WTC11 (cell line): ENCODE measurements around the gene DDIT4. TPM values are rescaled to one million over a fixed set of nuclear protein-coding genes. Genes with fewer than 3 reads are reported as not detected.
A peak's percentile ranks its signal among the peaks of the same experiment; 100 is the strongest.

ENCODE experiments used
- ATAC-seq: fragments of 200-7000 bp; cut with Tn5 transposase; 2 replicates; pipeline ENCODE4 v1.10.0; 2021; ENCODE audit warnings: mild to moderate bottlenecking, moderate library complexity
- CTCF ChIA-PET: fragments of 300-600 bp; sonication (Branson Sonifier 250); formaldehyde crosslinking; loops from one replicate; lab custom pipeline; 2021; ENCODE audit warnings: antibody characterized with exemption; lab: Charles Lee
- POLR2A ChIA-PET: fragments of 350-600 bp; sonication (Branson Sonifier 250); formaldehyde crosslinking; loops from one replicate; lab custom pipeline; 2021; ENCODE audit warnings: antibody characterized with exemption; lab: Charles Lee
- DNase-seq: peaks from one replicate; pipeline ENCODE4 v3.0.0; 2021; ENCODE audit warnings: low spot score
- H3K27ac Mint-ChIP-seq: 2 replicates; pipeline ENCODE4 v1.8.0; 2021; ENCODE audit warnings: mixed read lengths
- H3K27me3 Mint-ChIP-seq: 2 replicates; pipeline ENCODE4 v1.8.0; 2021; ENCODE audit warnings: low read depth, mild to moderate bottlenecking, moderate library complexity, mixed read lengths
- H3K36me3 Mint-ChIP-seq: 2 replicates; pipeline ENCODE4 v1.8.0; 2021; ENCODE audit warnings: mixed read lengths
- H3K4me1 Mint-ChIP-seq: 2 replicates; pipeline ENCODE4 v1.8.0; 2022; ENCODE audit warnings: mixed read lengths
- H3K4me3 Mint-ChIP-seq: 2 replicates; pipeline ENCODE4 v1.8.0; 2021; ENCODE audit warnings: mild to moderate bottlenecking, moderate library complexity, mixed read lengths
- H3K9me3 Mint-ChIP-seq: 2 replicates; pipeline ENCODE4 v1.8.0; 2021; ENCODE audit warnings: mixed read lengths
- ARID4B ChIP-seq: sonication (generic); formaldehyde crosslinking; IDR thresholded peaks from 2 replicates; pipeline ENCODE4 v1.8.0; 2023; ENCODE audit warnings: missing genetic modification reagents, mild to moderate bottlenecking, borderline replicate concordance
- ATF3 ChIP-seq: sonication (generic); formaldehyde crosslinking; conservative IDR thresholded peaks from 2 replicates; pipeline ENCODE4 v1.8.1; 2022; ENCODE audit warnings: mild to moderate bottlenecking, missing genetic modification reagents
- ATF6 ChIP-seq: sonication (generic); formaldehyde crosslinking; IDR thresholded peaks from 2 replicates; pipeline ENCODE4 v1.8.1; 2023; ENCODE audit warnings: mild to moderate bottlenecking, missing genetic modification reagents
- ESRRA ChIP-seq: sonication (generic); formaldehyde crosslinking; IDR thresholded peaks from 2 replicates; pipeline ENCODE4 v1.8.1; 2022; ENCODE audit warnings: mild to moderate bottlenecking, missing genetic modification reagents, borderline replicate concordance
- FOXP1 ChIP-seq: sonication (generic); formaldehyde crosslinking; IDR thresholded peaks from 2 replicates; pipeline ENCODE4 v1.8.0; 2022; ENCODE audit warnings: missing genetic modification reagents, mild to moderate bottlenecking, moderate library complexity, borderline replicate concordance
- FOXP4 ChIP-seq: sonication (generic); formaldehyde crosslinking; IDR thresholded peaks from 2 replicates; pipeline ENCODE4 v1.8.0; 2022; ENCODE audit warnings: mild to moderate bottlenecking, missing genetic modification reagents
- MAX ChIP-seq: sonication (generic); formaldehyde crosslinking; IDR thresholded peaks from 2 replicates; pipeline ENCODE4 v1.8.0; 2022; ENCODE audit warnings: mild to moderate bottlenecking, missing genetic modification reagents
- MYBL2 ChIP-seq: sonication (generic); formaldehyde crosslinking; IDR thresholded peaks from 2 replicates; pipeline ENCODE4 v1.8.1; 2023; ENCODE audit warnings: mild to moderate bottlenecking, moderate library complexity, missing genetic modification reagents
- NFYB ChIP-seq: sonication (generic); formaldehyde crosslinking; conservative IDR thresholded peaks from 2 replicates; pipeline ENCODE4 v1.8.0; 2022; ENCODE audit warnings: low read depth, missing genetic modification reagents
- NR1H2 ChIP-seq: sonication (generic); formaldehyde crosslinking; IDR thresholded peaks from 2 replicates; pipeline ENCODE4 v1.9.0; 2021; ENCODE audit warnings: mild to moderate bottlenecking, moderate library complexity, missing genetic modification reagents
- PREB ChIP-seq: sonication (generic); formaldehyde crosslinking; IDR thresholded peaks from 2 replicates; pipeline ENCODE4 v1.8.1; 2022; ENCODE audit warnings: mild to moderate bottlenecking, missing genetic modification reagents, moderate library complexity, borderline replicate concordance
- RELA ChIP-seq: sonication (generic); formaldehyde crosslinking; IDR thresholded peaks from 2 replicates; pipeline ENCODE4 v1.8.1; 2022; ENCODE audit warnings: missing genetic modification reagents, mild to moderate bottlenecking, borderline replicate concordance
- SMAD4 ChIP-seq: sonication (generic); formaldehyde crosslinking; IDR thresholded peaks from 2 replicates; pipeline ENCODE4 v1.8.0; 2022; ENCODE audit warnings: mild to moderate bottlenecking, missing genetic modification reagents
- SP1 ChIP-seq: sonication (generic); formaldehyde crosslinking; conservative IDR thresholded peaks from 2 replicates; pipeline ENCODE4 v1.8.1; 2022; ENCODE audit warnings: missing genetic modification reagents
- ZNF232 ChIP-seq: sonication (generic); formaldehyde crosslinking; IDR thresholded peaks from 2 replicates; pipeline ENCODE4 v1.8.0; 2022; ENCODE audit warnings: mild to moderate bottlenecking, missing genetic modification reagents
- ZNF263 ChIP-seq: sonication (generic); formaldehyde crosslinking; IDR thresholded peaks from 2 replicates; pipeline ENCODE4 v1.8.1; 2022; ENCODE audit warnings: low read depth, mild to moderate bottlenecking, moderate library complexity, missing genetic modification reagents
- ZNF281 ChIP-seq: sonication (generic); formaldehyde crosslinking; IDR thresholded peaks from 2 replicates; pipeline ENCODE4 v1.8.0; 2023; ENCODE audit warnings: mild to moderate bottlenecking, missing genetic modification reagents
- ZNF317 ChIP-seq: sonication (generic); formaldehyde crosslinking; IDR thresholded peaks from 2 replicates; pipeline ENCODE4 v1.8.1; 2023; ENCODE audit warnings: low read depth, mild to moderate bottlenecking, moderate library complexity, missing genetic modification reagents, borderline replicate concordance
- ZNF396 ChIP-seq: fragments of 250-450 bp; sonication (Bioruptor Pico); IDR thresholded peaks from 2 replicates; pipeline ENCODE4 v1.8.0; 2021; ENCODE audit warnings: mild to moderate bottlenecking, moderate library complexity, borderline replicate concordance
- ZNF423 ChIP-seq: fragments of 250-450 bp; sonication (Bioruptor Pico); IDR thresholded peaks from 2 replicates; pipeline ENCODE4 v2.1.2; 2022; ENCODE audit warnings: mild to moderate bottlenecking, moderate library complexity
- total RNA-seq: library from RNA; stranded (reverse); gene quantifications from 3 replicates; pipeline ENCODE4 v1.2.3, GENCODE V29; 2021

DDIT4 gene
- total RNA-seq, 1 experiment from 2014 or later = 118 TPM

- peak; percentile 47 for TF ChIP-seq ZNF281 (CRISPR knock-in tag)
- TF ChIP-seq MYBL2 (CRISPR knock-in tag) = peak; percentile 64; the same call in 1 of the 2 replicates
- no peak for TF ChIP-seq ZNF396
- 0 out of 2 replicates have a peak, but pooled peaks have one; percentile 14 for TF ChIP-seq ZNF317 (CRISPR knock-in tag)
- peak; percentile 55; the same call in 1 of the 2 replicates for TF ChIP-seq SMAD4 (CRISPR knock-in tag)
- TF ChIP-seq ARID4B = 0 out of 2 replicates have a peak, but pooled peaks have one; percentile 36
- 0 out of 2 replicates have a peak, but pooled peaks have one; percentile 45 for TF ChIP-seq ATF3
- TF ChIP-seq, all 79 proteins: peak for 22
These were observed 875 bp upstream of the DDIT4 start (continued) for GRCh38 chr10:72272689-72273409.

GRCh38 chr10:72274213-72274729, 547 bp downstream of the DDIT4 start:
- Mint-ChIP-seq H3K27ac (peak overlapping the region; percentile 94), H3K36me3 (peaks cover 20% of the 10 kb centered on the region), H3K27me3 (no peaks in the 10 kb centered on the region; the same call in 1 of the 2 replicates), H3K4me1 (peaks cover 46% of the 10 kb centered on the region), H3K9me3 (no peaks in the 10 kb centered on the region), H3K4me3 (peak overlapping the region; percentile 95)
- ATAC-seq (peak; percentile 0; the same call in 1 of the 2 replicates), DNase-seq (no peak)
- ChIA-PET CTCF (interaction anchor here (1.0 to 5.3 kb wide), 14 partner anchors 14 to 226 kb away, joined by 3 to 75 read pairs (median 6); no protein-coding TSS in a partner anchor), POLR2A (interaction anchor here (0.6 to 5.1 kb wide), 34 partner anchors 10 to 187 kb away, joined by 3 to 182 read pairs (median 6); partner anchors contain the start of genes ANAPC16 and ASCC1)
- TF ChIP-seq ZNF232 (no peak), MAX (CRISPR knock-in tag) (peak; percentile 11; the same call in 1 of the 2 replicates), NFYB (no peak), ESRRA (peak; percentile 42; the same call in 1 of the 2 replicates), ZNF423 (no peak), RELA (CRISPR knock-in tag) (no peak), ATF3 (no peak), NR1H2 (no peak), PREB (CRISPR knock-in tag) (no peak), SP1 (CRISPR knock-in tag) (no peak), ATF6 (CRISPR knock-in tag) (no peak), FOXP4 (CRISPR knock-in tag) (no peak; the same call in 1 of the 2 replicates), FOXP1 (peak; percentile 9; the same call in 1 of the 2 replicates), ZNF263 (CRISPR knock-in tag) (no peak)
